K562 (cell line): ENCODE measurements around the gene JUND. TPM values are rescaled to one million over a fixed set of nuclear protein-coding genes. Genes with fewer than 3 reads are reported as not detected.

Source experiments
- ARID1B ChIP-seq: fragments of 450-650 bp; IDR thresholded peaks from 2 replicates; pipeline ENCODE4 v1.6.1; 2016; ENCODE audit warnings: antibody characterized with exemption, mild to moderate bottlenecking, inconsistent platforms
- ATF7 ChIP-seq: fragments of 450-650 bp; IDR thresholded peaks from 2 replicates; pipeline ENCODE4 v1.7.1; 2014; ENCODE audit warnings: mild to moderate bottlenecking, moderate library complexity
- CEBPB ChIP-seq: fragments of 450-650 bp; IDR thresholded peaks from 2 replicates; pipeline ENCODE4 v1.6.1; 2016; ENCODE audit warnings: missing genetic modification characterization, missing compliant biosample characterization
- CGGBP1 ChIP-seq: fragments of 250-450 bp; sonication (Bioruptor Pico); IDR thresholded peaks from 2 replicates; pipeline ENCODE4 v1.9.0; 2021; ENCODE audit warnings: mild to moderate bottlenecking
- CREM ChIP-seq: IDR thresholded peaks from 2 replicates; pipeline ENCODE4 v1.6.1; 2014; ENCODE audit warnings: antibody characterized with exemption, low read depth
- E2F6 ChIP-seq, 2 experiments: IDR thresholded peaks; 2 replicates each; pipeline ENCODE4 v1.6.1; 2011; ENCODE audit warnings: borderline replicate concordance in 1 of 2, control low read depth in 1 of 2, low read depth in 1 of 2, low read length in 1 of 2, mild to moderate bottlenecking in 1 of 2, mixed read lengths in 1 of 2, moderate library complexity in 1 of 2; ENCODE audit not compliant: insufficient read depth in 1 of 2, insufficient read length in 1 of 2, poor library complexity in 1 of 2, severe bottlenecking in 1 of 2; ENCODE audit errors: extremely low read depth in 1 of 2
- E2F8 ChIP-seq: fragments of 450-650 bp; IDR thresholded peaks from 2 replicates; pipeline ENCODE4 v1.7.1; 2018; ENCODE audit warnings: mild to moderate bottlenecking, low read depth; ENCODE audit not compliant: partially characterized antibody
- ETV6 ChIP-seq, 3 experiments: fragments of 150-350 bp in 1 of 3; sonication (generic) in 1 of 3; formaldehyde crosslinking in 1 of 3; IDR thresholded peaks; 2 replicates each; pipeline versions ENCODE4 v1.6.1 to v1.8.0; 2014 to 2022; ENCODE audit warnings: borderline replicate concordance in 2 of 3, low read depth in 2 of 3, antibody characterized with exemption in 1 of 3, low read length in 1 of 3, mild to moderate bottlenecking in 1 of 3, missing genetic modification reagents in 1 of 3
- MBD2 ChIP-seq: sonication (generic); IDR thresholded peaks from 2 replicates; pipeline ENCODE4 v1.6.1; 2016; ENCODE audit warnings: low read depth, borderline replicate concordance
- NCOA4 ChIP-seq: fragments of 450-650 bp; IDR thresholded peaks from 2 replicates; pipeline ENCODE4 v1.6.1; 2018; ENCODE audit warnings: mild to moderate bottlenecking; ENCODE audit not compliant: partially characterized antibody
- RAD51 ChIP-seq: fragments of 450-650 bp; IDR thresholded peaks from 2 replicates; pipeline ENCODE4 v1.7.1; 2016; ENCODE audit warnings: low read depth, mild to moderate bottlenecking, borderline replicate concordance
- YBX1 ChIP-seq: fragments of 450-650 bp; IDR thresholded peaks from 2 replicates; pipeline ENCODE4 v1.7.1; 2016; ENCODE audit warnings: mild to moderate bottlenecking
- ZNF655 ChIP-seq: fragments of 250-450 bp; sonication (Bioruptor Pico); IDR thresholded peaks from 2 replicates; pipeline ENCODE4 v1.5.0; 2021
- polyA plus RNA-seq, 8 experiments: library from polyadenylated mRNA; depleted of rRNA in 4 of 8; stranded (reverse) in 5 of 8; unstranded in 3 of 8; fragments of >200 nt; fragmentation: Nextera tagmentation in 2 of 8; fragmentation: Illumina TruSeq in 1 of 8; extraction: Ambion mirVana in 2 of 8; extraction: Trizol in 1 of 8; gene quantifications; 2 replicates each; pipeline versions ENCODE4 v1.2.1 to v1.2.3, GENCODE V29; 2011 to 2014; ENCODE audit warnings: inconsistent platforms in 1 of 8, missing spikeins in 1 of 8
- total RNA-seq, 7 experiments: library from RNA; depleted of rRNA in 6 of 7; stranded (reverse); fragments of >200 nt in 6 of 7; fragmentation: Illumina TruSeq in 2 of 7; extraction: Trizol in 2 of 7; gene quantifications; 2 replicates each; pipeline versions ENCODE4 v1.2.1 to v1.2.3, GENCODE V29; 2011 to 2021; ENCODE audit warnings: low replicate concordance in 1 of 7
- TF ChIP-seq, protein P1 (sequence below): fragments of 450-650 bp; IDR thresholded peaks from 2 replicates; pipeline ENCODE4 v1.6.1; 2017; ENCODE audit warnings: antibody characterized with exemption, mild to moderate bottlenecking
- TF ChIP-seq, protein P2 (sequence below): fragments of 250-450 bp; sonication (Bioruptor Pico); IDR thresholded peaks from 2 replicates; pipeline ENCODE4 v1.8.0; 2021; ENCODE audit warnings: borderline replicate concordance, mild to moderate bottlenecking, moderate library complexity; ENCODE audit not compliant: poor library complexity, severe bottlenecking

JUND gene
- total and polyA plus RNA-seq, 9 of the 15 experiments (the other 6 are each of a cell fraction or from before 2014, with no cell fraction given), result 6.4 to 286 (median 42.3) TPM

- TF ChIP-seq E2F6 (IDR thresholded peaks at IDR 0.05; ENCODE audit: borderline replicate concordance in 1 of 2, extremely low read depth in 1 of 2, insufficient read depth in 1 of 2, insufficient read length in 1 of 2, low read depth in 1 of 2, low read length in 1 of 2, poor library complexity in 1 of 2, severe bottlenecking in 1 of 2) (peak in 1 of 2 experiments; percentile 39), CREM (peak; percentile 86), ZNF655 (CRISPR knock-in tag) (no peak), YBX1 (no peak), RAD51 (no peak), ETV6 (IDR thresholded peaks at IDR 0.05; ENCODE audit: borderline replicate concordance in 1 of 2, low read depth in 2 of 2, low read length in 1 of 2) (0 out of 4 replicates have a peak, but pooled peaks of 1 of the 2 experiments have one; percentile 27), ETV6 (CRISPR knock-in tag; IDR thresholded peaks at IDR 0.05; ENCODE audit: borderline replicate concordance) (no peak), NCOA4 (no peak), E2F8 (no peak), ATF7 (peak; percentile 77; the same call in 1 of the 2 replicates), CGGBP1 (CRISPR knock-in tag) (no peak), CEBPB (tag) (no peak), MBD2 (peak; percentile 71; the same call in 1 of the 2 replicates), ARID1B (peak; percentile 75)
- TF ChIP-seq, protein P1, sequence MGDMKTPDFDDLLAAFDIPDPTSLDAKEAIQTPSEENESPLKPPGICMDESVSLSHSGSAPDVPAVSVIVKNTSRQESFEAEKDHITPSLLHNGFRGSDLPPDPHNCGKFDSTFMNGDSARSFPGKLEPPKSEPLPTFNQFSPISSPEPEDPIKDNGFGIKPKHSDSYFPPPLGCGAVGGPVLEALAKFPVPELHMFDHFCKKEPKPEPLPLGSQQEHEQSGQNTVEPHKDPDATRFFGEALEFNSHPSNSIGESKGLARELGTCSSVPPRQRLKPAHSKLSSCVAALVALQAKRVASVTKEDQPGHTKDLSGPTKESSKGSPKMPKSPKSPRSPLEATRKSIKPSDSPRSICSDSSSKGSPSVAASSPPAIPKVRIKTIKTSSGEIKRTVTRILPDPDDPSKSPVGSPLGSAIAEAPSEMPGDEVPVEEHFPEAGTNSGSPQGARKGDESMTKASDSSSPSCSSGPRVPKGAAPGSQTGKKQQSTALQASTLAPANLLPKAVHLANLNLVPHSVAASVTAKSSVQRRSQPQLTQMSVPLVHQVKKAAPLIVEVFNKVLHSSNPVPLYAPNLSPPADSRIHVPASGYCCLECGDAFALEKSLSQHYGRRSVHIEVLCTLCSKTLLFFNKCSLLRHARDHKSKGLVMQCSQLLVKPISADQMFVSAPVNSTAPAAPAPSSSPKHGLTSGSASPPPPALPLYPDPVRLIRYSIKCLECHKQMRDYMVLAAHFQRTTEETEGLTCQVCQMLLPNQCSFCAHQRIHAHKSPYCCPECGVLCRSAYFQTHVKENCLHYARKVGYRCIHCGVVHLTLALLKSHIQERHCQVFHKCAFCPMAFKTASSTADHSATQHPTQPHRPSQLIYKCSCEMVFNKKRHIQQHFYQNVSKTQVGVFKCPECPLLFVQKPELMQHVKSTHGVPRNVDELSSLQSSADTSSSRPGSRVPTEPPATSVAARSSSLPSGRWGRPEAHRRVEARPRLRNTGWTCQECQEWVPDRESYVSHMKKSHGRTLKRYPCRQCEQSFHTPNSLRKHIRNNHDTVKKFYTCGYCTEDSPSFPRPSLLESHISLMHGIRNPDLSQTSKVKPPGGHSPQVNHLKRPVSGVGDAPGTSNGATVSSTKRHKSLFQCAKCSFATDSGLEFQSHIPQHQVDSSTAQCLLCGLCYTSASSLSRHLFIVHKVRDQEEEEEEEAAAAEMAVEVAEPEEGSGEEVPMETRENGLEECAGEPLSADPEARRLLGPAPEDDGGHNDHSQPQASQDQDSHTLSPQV, result peak; percentile 88
- TF ChIP-seq, protein P2, sequence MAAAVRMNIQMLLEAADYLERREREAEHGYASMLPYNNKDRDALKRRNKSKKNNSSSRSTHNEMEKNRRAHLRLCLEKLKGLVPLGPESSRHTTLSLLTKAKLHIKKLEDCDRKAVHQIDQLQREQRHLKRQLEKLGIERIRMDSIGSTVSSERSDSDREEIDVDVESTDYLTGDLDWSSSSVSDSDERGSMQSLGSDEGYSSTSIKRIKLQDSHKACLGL (CRISPR knock-in tag), result no peak
Observed at GRCh38 chr19:18304458-18305310, 23.3 kb upstream of the JUND start (continued).
